MM.1S (cell line): Measurements from ENCODE around the gene TAC4.

Experiments
- DNase-seq: peaks from one replicate; pipeline ENCODE4 v3.0.0-alpha.2; 2015
- H2AFZ ChIP-seq: fragments of 300-600 bp; sonication (generic); 2 replicates; pipeline ENCODE4 v1.6.0; 2016; ENCODE audit warnings: antibody characterized with exemption, low read length
- H3F3A ChIP-seq: fragments of 300-600 bp; sonication (generic); 2 replicates; pipeline ENCODE4 v1.6.1; 2016; ENCODE audit warnings: mild to moderate bottlenecking, antibody characterized with exemption, low read length, moderate library complexity, mixed read lengths; ENCODE audit not compliant: insufficient read depth
- H3K27ac ChIP-seq: fragments of 300-600 bp; sonication (generic); 2 replicates; pipeline ENCODE4 v1.5.1; 2016; ENCODE audit warnings: mild to moderate bottlenecking, low read length
- H3K27me3 ChIP-seq: fragments of 300-600 bp; sonication (generic); replicated peaks from 2 replicates; pipeline ENCODE4 v1.6.0; 2016; ENCODE audit warnings: low read length; ENCODE audit not compliant: insufficient read depth
- H3K36me3 ChIP-seq: fragments of 300-600 bp; sonication (generic); replicated peaks from 2 replicates; pipeline ENCODE4 v1.6.1; 2016; ENCODE audit warnings: mild to moderate bottlenecking, low read length, mixed read lengths; ENCODE audit not compliant: insufficient read depth
- H3K4me1 ChIP-seq: fragments of 300-600 bp; sonication (generic); 2 replicates; pipeline ENCODE4 v1.6.1; 2016; ENCODE audit warnings: low read length, mixed read lengths
- H3K4me2 ChIP-seq: fragments of 300-600 bp; sonication (generic); 2 replicates; pipeline ENCODE4 v1.6.0; 2016; ENCODE audit warnings: low read depth, low read length
- H3K4me3 ChIP-seq: fragments of 300-600 bp; sonication (generic); 2 replicates; pipeline ENCODE4 v1.5.1; 2016; ENCODE audit warnings: low read length, mixed read lengths
- H3K79me2 ChIP-seq: fragments of 300-600 bp; sonication (generic); 2 replicates; pipeline ENCODE4 v1.6.1; 2016; ENCODE audit warnings: mixed run types, low read length, mixed read lengths
- H3K9ac ChIP-seq: fragments of 300-600 bp; sonication (generic); 2 replicates; pipeline ENCODE4 v1.6.1; 2016; ENCODE audit warnings: low read length, mixed read lengths
- H3K9me2 ChIP-seq: fragments of 300-600 bp; sonication (generic); replicated peaks from 2 replicates; pipeline ENCODE4 v1.6.1; 2016; ENCODE audit warnings: mild to moderate bottlenecking, low read length, mixed read lengths; ENCODE audit not compliant: insufficient read depth
- H3K9me3 ChIP-seq: fragments of 300-600 bp; sonication (generic); replicated peaks from 2 replicates; pipeline ENCODE4 v1.6.1; 2016; ENCODE audit warnings: mild to moderate bottlenecking, low read length, mixed read lengths; ENCODE audit not compliant: insufficient read depth
- H4K20me1 ChIP-seq: fragments of 300-600 bp; sonication (generic); 2 replicates; pipeline ENCODE4 v1.6.1; 2016; ENCODE audit warnings: mild to moderate bottlenecking, low read length, moderate library complexity, mixed read lengths; ENCODE audit not compliant: insufficient read depth
- CTCF ChIP-seq: fragments of 300-600 bp; sonication (generic); IDR thresholded peaks from 2 replicates; pipeline ENCODE4 v1.5.1; 2016; ENCODE audit warnings: antibody characterized with exemption, low read length, mixed read lengths
- EZH2 ChIP-seq: fragments of 300-600 bp; sonication (generic); optimal IDR thresholded peaks from 2 replicates; pipeline ENCODE3; 2017; ENCODE audit warnings: low read depth, mild to moderate bottlenecking, antibody characterized with exemption, low read length, mixed read lengths
- EZH2phosphoT487 ChIP-seq: fragments of 300-600 bp; sonication (generic); IDR thresholded peaks from 2 replicates; pipeline ENCODE4 v1.6.1; 2018; ENCODE audit warnings: antibody characterized with exemption, low read length

The TAC4 gene

DNA sequence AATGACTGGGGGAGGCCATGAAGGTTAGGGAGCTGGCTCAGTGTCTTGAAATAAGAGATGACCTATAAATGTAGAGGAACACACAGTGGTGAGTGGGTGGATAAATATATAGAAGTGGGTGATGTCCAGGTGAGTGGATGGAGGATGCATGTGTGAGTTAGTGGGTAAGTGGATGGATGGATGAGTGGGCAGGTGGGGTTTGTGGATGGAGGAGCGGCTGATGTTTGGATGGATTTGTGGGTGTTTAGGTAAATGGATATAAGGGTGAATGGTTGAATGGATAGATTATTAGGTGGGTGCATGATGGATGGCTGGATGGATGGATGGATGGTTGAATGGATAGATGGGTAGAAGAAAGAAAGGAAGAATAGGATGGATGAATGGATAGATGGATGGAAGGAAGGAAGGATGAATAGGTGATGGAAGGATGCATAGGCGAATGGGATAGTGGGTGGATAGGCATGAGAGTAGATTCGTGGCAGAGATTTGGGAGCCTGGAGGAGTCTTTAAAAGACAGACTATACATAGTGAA is 19.1 kb upstream of the TAC4 start:
- Histone ChIP-seq H3K9me2 (no peaks in the 10 kb centered on the region), H3K9ac (no peak overlapping the region), H3K4me3 (no peak overlapping the region), H3K27me3 (peaks cover 80% of the 10 kb centered on the region), H3K4me1 (no peaks in the 10 kb centered on the region), H3K36me3 (no peaks in the 10 kb centered on the region), H3K9me3 (no peaks in the 10 kb centered on the region), H3K4me2 (no peak overlapping the region), H3F3A (no peaks in the 10 kb centered on the region), H3K27ac (no peak overlapping the region), H4K20me1 (no peaks in the 10 kb centered on the region), H3K79me2 (no peaks in the 10 kb centered on the region), H2AFZ (no peak overlapping the region)
- no peak for TF ChIP-seq CTCF
- TF ChIP-seq EZH2phosphoT487, result no peak
- TF ChIP-seq EZH2, result no peak
- no peak for DNase-seq

GRCh38 chr17:49866019-49866380 is 18.1 kb upstream of the TAC4 start:
- no peaks in the 10 kb centered on the region for H4K20me1 ChIP-seq
- H3K36me3 ChIP-seq, result no peaks in the 10 kb centered on the region
- no peak overlapping the region for H3K4me2 ChIP-seq
- no peaks in the 10 kb centered on the region for H3F3A ChIP-seq
- H2AFZ ChIP-seq, result no peak overlapping the region
- no peaks in the 10 kb centered on the region for H3K79me2 ChIP-seq
- DNase-seq, result no peak
- no peaks in the 10 kb centered on the region for H3K9me2 ChIP-seq
- no peak overlapping the region for H3K4me3 ChIP-seq
- no peaks in the 10 kb centered on the region for H3K9me3 ChIP-seq
- no peaks in the 10 kb centered on the region for H3K4me1 ChIP-seq
- no peak overlapping the region for H3K9ac ChIP-seq
- no peak overlapping the region for H3K27ac ChIP-seq
- no peak for TF ChIP-seq CTCF
- no peak for TF ChIP-seq EZH2
- no peak for TF ChIP-seq EZH2phosphoT487
- H3K27me3 ChIP-seq, result peaks cover 85% of the 10 kb centered on the region

DNA sequence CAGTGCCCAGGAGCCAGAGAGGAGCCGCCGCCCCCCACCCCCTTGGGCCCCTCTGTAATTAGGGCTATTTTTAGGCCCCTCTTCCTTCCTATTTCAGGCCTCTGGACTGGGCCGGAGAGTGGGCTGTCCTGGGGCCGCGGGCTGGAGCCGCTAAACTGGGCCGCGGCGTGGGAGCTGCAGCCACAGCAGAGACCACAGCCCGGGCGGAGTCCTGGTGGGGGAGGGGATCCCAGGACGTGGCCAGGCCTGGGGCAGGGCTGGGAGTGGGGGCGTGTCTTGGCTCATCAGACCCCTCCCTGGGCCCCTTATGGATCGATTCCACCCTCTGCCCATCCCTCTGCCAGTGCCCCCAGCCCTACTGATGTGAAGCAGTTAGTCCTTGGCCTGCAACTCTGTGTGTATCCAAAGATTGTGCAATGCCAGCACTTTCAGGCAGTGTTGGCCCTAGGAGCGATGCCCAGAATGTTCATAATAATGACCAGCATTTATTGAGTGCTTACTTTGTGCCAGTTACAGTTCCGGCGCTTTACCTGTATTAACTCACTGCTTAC is 15.0 kb upstream of the TAC4 start:
- H3K9me2 ChIP-seq, result no peaks in the 10 kb centered on the region
- H3K4me2 ChIP-seq, result no peak overlapping the region
- no peak overlapping the region for H3K4me3 ChIP-seq
- no peaks in the 10 kb centered on the region for H4K20me1 ChIP-seq
- H2AFZ ChIP-seq, result no peak overlapping the region
- no peak for DNase-seq
- 0 out of 2 replicates have a peak, but pooled peaks cover 4% of the 10 kb centered on the region for H3K4me1 ChIP-seq
- no peak overlapping the region for H3K9ac ChIP-seq
- no peaks in the 10 kb centered on the region for H3K9me3 ChIP-seq
- H3K27me3 ChIP-seq, result peaks cover 57% of the 10 kb centered on the region
- no peak overlapping the region for H3K27ac ChIP-seq
- no peaks in the 10 kb centered on the region for H3F3A ChIP-seq
- TF ChIP-seq EZH2phosphoT487, result no peak
- TF ChIP-seq EZH2, result no peak
- no peaks in the 10 kb centered on the region for H3K36me3 ChIP-seq
- no peaks in the 10 kb centered on the region for H3K79me2 ChIP-seq

DNA sequence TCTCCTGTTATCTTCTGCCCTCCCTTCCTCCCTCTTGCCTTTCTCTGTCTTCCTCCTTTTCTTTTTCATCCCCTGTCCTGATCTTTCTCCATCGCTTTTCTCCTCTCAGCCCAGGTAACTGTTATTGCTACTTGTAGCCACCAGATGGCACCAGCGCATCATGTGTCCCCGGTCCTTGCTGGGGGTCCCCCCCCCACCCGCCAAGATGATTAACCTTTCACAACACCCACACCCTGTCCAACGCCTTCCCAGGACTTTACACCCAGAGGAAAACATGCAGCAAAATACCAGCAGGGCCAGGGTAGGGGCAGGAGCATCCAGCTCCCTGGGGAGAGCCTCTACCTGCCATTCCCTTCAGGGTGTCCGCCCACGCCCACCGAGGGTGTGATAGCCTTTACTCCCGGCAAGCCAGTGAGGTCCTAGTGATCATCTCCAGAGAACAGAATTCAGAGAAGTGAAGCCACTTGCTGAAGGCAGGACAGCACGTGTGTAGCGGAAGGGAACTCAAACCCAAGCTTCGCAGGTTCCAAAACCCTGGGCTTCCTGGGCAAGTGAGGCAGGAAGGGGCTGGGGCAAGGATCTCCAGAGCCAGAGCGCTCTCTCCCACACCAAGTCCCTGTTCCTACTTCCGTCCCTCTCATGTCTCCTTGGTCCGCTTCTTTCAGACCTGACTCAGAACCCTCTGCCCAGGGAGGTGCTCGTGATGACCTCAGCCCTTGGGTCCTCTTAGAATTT is 13.4 kb upstream of the TAC4 start:
- H3K9me2 ChIP-seq, result no peaks in the 10 kb centered on the region
- H3K27me3 ChIP-seq, result peaks cover 42% of the 10 kb centered on the region
- H3K27ac ChIP-seq, result no peak overlapping the region
- H3K4me3 ChIP-seq, result no peak overlapping the region
- no peaks in the 10 kb centered on the region for H4K20me1 ChIP-seq
- H3K79me2 ChIP-seq, result no peaks in the 10 kb centered on the region
- H3K4me2 ChIP-seq, result no peak overlapping the region
- no peaks in the 10 kb centered on the region for H3K9me3 ChIP-seq
- DNase-seq, result peak; percentile 30
- H3K9ac ChIP-seq, result no peak overlapping the region
- TF ChIP-seq EZH2 (no peak), CTCF (peak; percentile 91)
- 0 out of 2 replicates have a peak, but pooled peaks cover 4% of the 10 kb centered on the region for H3K4me1 ChIP-seq
- no peak overlapping the region for H2AFZ ChIP-seq
- H3K36me3 ChIP-seq, result no peaks in the 10 kb centered on the region
- H3F3A ChIP-seq, result no peaks in the 10 kb centered on the region
